ENCODE measurements around the gene MELTF.

The MELTF gene

GRCh38 chr3:196998966-196999760 is 30.5 kb downstream of the MELTF start:
- Histone ChIP-seq H3K9ac (ENCODE audit: low read depth, low read length, poor library complexity, severe bottlenecking) (no peak overlapping the region), H3K4me2 (ENCODE audit: low read depth, low read length, poor library complexity, severe bottlenecking) (no peak overlapping the region), H3K9me3 (ENCODE audit: insufficient read depth, low read depth, low read length) (no peaks in the 10 kb centered on the region), H3K79me2 (ENCODE audit: insufficient read depth, low read length) (no peaks in the 10 kb centered on the region), H3K9me2 (replicated peaks; ENCODE audit: low read depth, low read length) (no peaks in the 10 kb centered on the region), H3K4me1 (ENCODE audit: insufficient read depth, low read length, poor library complexity, severe bottlenecking) (peaks cover 4% of the 10 kb centered on the region), H3F3A (ENCODE audit: low read depth) (no peaks in the 10 kb centered on the region), H3K27me3 (ENCODE audit: insufficient read depth, low read length, poor library complexity, severe bottlenecking) (no peaks in the 10 kb centered on the region), H3K36me3 (ENCODE audit: insufficient read depth, low read length) (no peaks in the 10 kb centered on the region), H3K4me3 (ENCODE audit: low read length, poor library complexity, severe bottlenecking) (no peak overlapping the region), H4K20me1 (ENCODE audit: insufficient read depth, low read length, poor library complexity, severe bottlenecking) (no peaks in the 10 kb centered on the region), H2AFZ (ENCODE audit: low read length) (no peak overlapping the region)
- TF ChIP-seq EZH2phosphoT487 (IDR thresholded peaks at IDR 0.05; ENCODE audit: borderline replicate concordance) (no peak), CTCF (conservative IDR thresholded peaks at IDR 0.05; ENCODE audit: low read length) (no peak)

DNA sequence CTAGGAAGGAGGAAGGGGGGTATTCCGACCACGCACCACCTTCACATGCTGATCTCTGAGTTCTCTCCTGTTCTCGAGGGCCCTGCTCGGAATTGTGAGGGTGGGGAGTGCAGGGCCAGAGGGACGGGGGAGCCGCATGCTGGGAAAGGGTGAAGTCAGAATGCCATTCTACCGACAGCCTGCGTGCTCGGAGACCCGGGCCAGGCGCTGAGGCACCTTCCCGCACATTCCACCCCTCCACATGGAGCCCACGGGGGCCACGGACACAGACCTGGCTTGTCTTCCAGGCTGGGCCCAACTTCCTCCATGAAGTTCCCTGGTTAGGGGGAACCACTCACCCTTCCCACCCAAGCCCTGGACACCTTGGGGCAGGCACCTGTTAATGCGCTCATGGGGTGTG is 32.3 kb downstream of the MELTF start:
- Histone ChIP-seq H3K4me2 (ENCODE audit: low read depth, low read length, poor library complexity, severe bottlenecking) (no peak overlapping the region), H3F3A (ENCODE audit: low read depth) (no peaks in the 10 kb centered on the region), H3K79me2 (ENCODE audit: insufficient read depth, low read length) (no peaks in the 10 kb centered on the region), H3K27me3 (ENCODE audit: insufficient read depth, low read length, poor library complexity, severe bottlenecking) (no peaks in the 10 kb centered on the region), H2AFZ (ENCODE audit: low read length) (no peak overlapping the region), H3K9me2 (replicated peaks; ENCODE audit: low read depth, low read length) (no peaks in the 10 kb centered on the region), H4K20me1 (ENCODE audit: insufficient read depth, low read length, poor library complexity, severe bottlenecking) (no peaks in the 10 kb centered on the region), H3K36me3 (ENCODE audit: insufficient read depth, low read length) (no peaks in the 10 kb centered on the region), H3K9me3 (ENCODE audit: insufficient read depth, low read depth, low read length) (no peaks in the 10 kb centered on the region), H3K9ac (ENCODE audit: low read depth, low read length, poor library complexity, severe bottlenecking) (no peak overlapping the region), H3K4me1 (ENCODE audit: insufficient read depth, low read length, poor library complexity, severe bottlenecking) (no peaks in the 10 kb centered on the region), H3K4me3 (ENCODE audit: low read length, poor library complexity, severe bottlenecking) (no peak overlapping the region)
- TF ChIP-seq CTCF (conservative IDR thresholded peaks at IDR 0.05; ENCODE audit: low read length), result no peak

DNA sequence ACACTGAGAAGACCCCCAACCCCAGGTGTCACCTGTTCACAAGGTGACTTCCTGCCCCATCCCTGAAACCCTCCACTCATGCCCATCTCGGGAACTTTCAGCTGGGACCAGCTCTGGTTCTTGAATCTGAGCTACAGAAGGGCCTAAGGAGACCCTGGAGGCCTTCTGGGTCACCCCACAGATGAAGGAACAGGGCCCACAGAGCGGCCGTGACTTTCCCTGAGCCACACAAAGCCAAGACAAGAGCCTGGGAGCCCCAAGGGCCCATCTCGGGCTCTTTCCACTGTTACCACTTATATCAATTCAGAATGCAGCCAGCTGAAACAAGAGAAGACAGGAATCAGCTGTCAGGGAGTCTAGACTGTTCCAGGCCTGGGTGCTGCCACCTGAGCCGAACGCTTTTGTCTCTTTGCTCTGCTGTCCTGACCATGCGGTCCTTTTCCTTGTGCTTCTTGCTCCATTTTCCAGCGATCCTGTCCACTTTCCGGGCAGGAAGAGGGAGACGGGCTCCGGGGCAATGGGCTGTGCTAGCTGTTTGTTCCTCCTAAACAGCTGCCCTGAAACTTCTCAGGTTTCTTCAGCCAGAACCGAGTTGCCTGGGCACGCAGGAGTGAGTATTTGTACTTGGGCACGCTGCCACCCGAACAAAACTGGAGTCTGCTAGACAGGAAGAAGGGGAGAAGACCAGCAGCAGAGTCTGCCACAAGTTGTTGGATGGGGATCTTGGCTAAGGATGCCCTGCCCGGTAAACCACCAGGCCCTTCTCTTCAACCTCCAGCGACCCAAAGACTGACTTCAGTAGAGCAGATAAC is 33.0 kb downstream of the MELTF start:
- TF ChIP-seq CTCF (conservative IDR thresholded peaks at IDR 0.05; ENCODE audit: low read length), result no peak
- TF ChIP-seq EZH2phosphoT487 (IDR thresholded peaks at IDR 0.05; ENCODE audit: borderline replicate concordance), result no peak
- H3K4me1 ChIP-seq (ENCODE audit: insufficient read depth, low read length, poor library complexity, severe bottlenecking), result no peaks in the 10 kb centered on the region
- no peaks in the 10 kb centered on the region for H4K20me1 ChIP-seq (ENCODE audit: insufficient read depth, low read length, poor library complexity, severe bottlenecking)
- H3K4me3 ChIP-seq (ENCODE audit: low read length, poor library complexity, severe bottlenecking), result no peak overlapping the region
- H3K9me2 ChIP-seq (replicated peaks; ENCODE audit: low read depth, low read length), result no peaks in the 10 kb centered on the region
- H3K79me2 ChIP-seq (ENCODE audit: insufficient read depth, low read length), result no peaks in the 10 kb centered on the region
- no peak overlapping the region for H2AFZ ChIP-seq (ENCODE audit: low read length)
- H3K9me3 ChIP-seq (ENCODE audit: insufficient read depth, low read depth, low read length), result no peaks in the 10 kb centered on the region
- H3K9ac ChIP-seq (ENCODE audit: low read depth, low read length, poor library complexity, severe bottlenecking), result no peak overlapping the region
- H3K4me2 ChIP-seq (ENCODE audit: low read depth, low read length, poor library complexity, severe bottlenecking), result no peak overlapping the region
- no peaks in the 10 kb centered on the region for H3K27me3 ChIP-seq (ENCODE audit: insufficient read depth, low read length, poor library complexity, severe bottlenecking)
- no peaks in the 10 kb centered on the region for H3K36me3 ChIP-seq (ENCODE audit: insufficient read depth, low read length)
- no peaks in the 10 kb centered on the region for H3F3A ChIP-seq (ENCODE audit: low read depth)
